ENCODE data around the gene RC3H2. TPM values are rescaled to one million over a fixed set of nuclear protein-coding genes. Genes with fewer than 3 reads are reported as not detected.

Gene RC3H2
- total and polyA plus RNA-seq, 2 of the 8 experiments (the other 6 are each of a cell fraction or from before 2014, with no cell fraction given) = 11.2 to 38.4 TPM

GRCh38 chr9:122904823-122905710 lies at the start of gene RC3H2 (continued):
- TF ChIP-seq HDAC2 (IDR thresholded peaks at IDR 0.05; ENCODE audit: borderline replicate concordance in 1 of 2, low read depth in 2 of 2, low read length in 2 of 2) (peak in 1 of 2 experiments; percentile 53; a peak in 1 of 4 replicates), CEBPB (IDR thresholded peaks at IDR 0.05; ENCODE audit: low read depth, low read length) (peak; percentile 94), CREB1 (IDR thresholded peaks at IDR 0.05) (peak; percentile 59), JUND (IDR thresholded peaks at IDR 0.05; ENCODE audit: low read length) (0 out of 2 replicates have a peak, but pooled peaks have one; percentile 30), CHD2 (IDR thresholded peaks at IDR 0.05; ENCODE audit: low read length) (peak; percentile 98), ATF3 (IDR thresholded peaks at IDR 0.05; ENCODE audit: insufficient read depth, low read depth, low read length) (peak; percentile 77), POLR2A (IDR thresholded peaks at IDR 0.05; ENCODE audit: control extremely low read depth in 1 of 2, low read depth in 2 of 2, low read length in 2 of 2) (peak; percentile 95 to 97), TBP (IDR thresholded peaks at IDR 0.05; ENCODE audit: low read depth, low read length) (peak; percentile 84; the same call in 1 of the 2 replicates), BACH1 (IDR thresholded peaks at IDR 0.05; ENCODE audit: low read length) (peak; percentile 26; the same call in 1 of the 2 replicates), RBBP5 (IDR thresholded peaks at IDR 0.05; ENCODE audit: borderline replicate concordance, low read depth, low read length) (0 out of 2 replicates have a peak, but pooled peaks have one; percentile 85), POLR2AphosphoS5 (IDR thresholded peaks at IDR 0.05; ENCODE audit: low read depth, low read length) (peak; percentile 92), CTBP2 (IDR thresholded peaks at IDR 0.05; ENCODE audit: borderline replicate concordance, insufficient read depth, insufficient read length, low read length) (no peak), USF2 (IDR thresholded peaks at IDR 0.05; ENCODE audit: low read length) (peak; percentile 97), CBX8 (IDR thresholded peaks at IDR 0.05; ENCODE audit: borderline replicate concordance, low read depth, low read length) (no peak), GTF2F1 (IDR thresholded peaks at IDR 0.05; ENCODE audit: borderline replicate concordance, low read depth, low read length) (peak; percentile 93), MAFK (IDR thresholded peaks at IDR 0.05; ENCODE audit: low read depth, low read length) (no peak), SAP30 (IDR thresholded peaks at IDR 0.05; ENCODE audit: insufficient read depth, insufficient replicate concordance, low read length) (no peak), TEAD4 (IDR thresholded peaks at IDR 0.05; ENCODE audit: low read depth, low read length) (peak; percentile 86), SRF (IDR thresholded peaks at IDR 0.05; ENCODE audit: low read depth, low read length) (no peak)
- TF ChIP-seq, protein P1, sequence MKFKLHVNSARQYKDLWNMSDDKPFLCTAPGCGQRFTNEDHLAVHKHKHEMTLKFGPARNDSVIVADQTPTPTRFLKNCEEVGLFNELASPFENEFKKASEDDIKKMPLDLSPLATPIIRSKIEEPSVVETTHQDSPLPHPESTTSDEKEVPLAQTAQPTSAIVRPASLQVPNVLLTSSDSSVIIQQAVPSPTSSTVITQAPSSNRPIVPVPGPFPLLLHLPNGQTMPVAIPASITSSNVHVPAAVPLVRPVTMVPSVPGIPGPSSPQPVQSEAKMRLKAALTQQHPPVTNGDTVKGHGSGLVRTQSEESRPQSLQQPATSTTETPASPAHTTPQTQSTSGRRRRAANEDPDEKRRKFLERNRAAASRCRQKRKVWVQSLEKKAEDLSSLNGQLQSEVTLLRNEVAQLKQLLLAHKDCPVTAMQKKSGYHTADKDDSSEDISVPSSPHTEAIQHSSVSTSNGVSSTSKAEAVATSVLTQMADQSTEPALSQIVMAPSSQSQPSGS (IDR thresholded peaks at IDR 0.05; ENCODE audit: low read length) = peak; percentile 84
